ENCODE data around the gene STAU1.

DNA sequence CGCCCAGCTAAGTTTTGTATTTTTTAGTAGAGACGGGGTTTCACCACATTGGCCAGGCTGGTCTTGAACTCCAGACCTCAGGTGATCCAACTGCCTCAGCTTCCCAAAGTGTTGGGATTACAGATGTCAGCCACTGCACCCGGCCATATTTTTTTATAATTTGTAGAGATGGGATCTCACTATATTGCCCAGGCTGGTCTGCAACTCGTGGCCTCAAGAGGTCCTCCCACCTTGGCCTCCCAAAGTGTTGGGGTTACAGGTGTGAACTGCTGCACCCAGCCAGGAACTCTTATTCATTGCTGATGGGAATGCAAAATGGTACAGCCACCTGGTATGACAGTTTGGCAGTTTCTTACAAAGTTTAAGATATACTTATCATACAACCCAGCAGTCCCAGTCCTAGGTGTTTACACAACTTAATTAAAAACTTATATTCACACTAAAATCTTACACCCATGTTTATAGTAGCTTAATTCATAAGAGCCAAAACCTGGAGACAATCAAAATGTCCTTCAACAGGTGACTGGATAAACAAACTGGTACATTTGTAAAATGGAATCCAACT, 11.7 kb upstream of the STAU1 start:
- TF ChIP-seq EZH2phosphoT487 (IDR thresholded peaks at IDR 0.05; ENCODE audit: insufficient read depth, low read depth) (no peak), EZH2 (IDR thresholded peaks at IDR 0.05; ENCODE audit: insufficient read depth, poor library complexity, severe bottlenecking) (no peak)

All from GM23248 (cell line).